ENCODE data around the gene SERBP1.
"Not testable (repeated sequence)": the region's sequence is repeated elsewhere in the genome, so short reads cannot be mapped to it uniquely, and the experiment has no call there.

The SERBP1 gene

DNA sequence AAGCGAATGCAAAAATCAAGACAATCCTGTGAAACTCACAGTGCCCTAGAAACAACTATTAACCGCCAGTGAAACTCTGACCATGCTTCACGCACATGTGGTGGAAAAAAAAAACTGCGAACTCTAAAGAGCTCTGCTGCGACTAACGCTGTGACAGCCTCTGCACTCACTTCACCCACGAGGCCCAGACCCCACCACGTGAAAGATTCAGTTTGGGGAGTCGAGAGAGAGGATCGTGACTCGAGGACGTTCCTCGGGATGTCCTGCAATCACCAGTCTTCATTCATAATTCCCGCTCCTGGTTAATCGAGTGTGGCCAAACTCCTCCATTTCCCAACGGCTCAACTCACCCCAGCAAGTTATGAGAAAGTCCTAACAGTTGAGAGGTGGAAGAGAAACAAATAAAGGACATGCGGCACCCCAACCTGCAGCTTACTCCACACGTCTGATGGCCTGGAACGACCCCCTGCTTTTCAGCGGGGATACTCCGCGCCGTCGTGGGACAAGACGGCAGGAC, 1.1 kb downstream of the SERBP1 start:
- TF ChIP-seq, protein P1, sequence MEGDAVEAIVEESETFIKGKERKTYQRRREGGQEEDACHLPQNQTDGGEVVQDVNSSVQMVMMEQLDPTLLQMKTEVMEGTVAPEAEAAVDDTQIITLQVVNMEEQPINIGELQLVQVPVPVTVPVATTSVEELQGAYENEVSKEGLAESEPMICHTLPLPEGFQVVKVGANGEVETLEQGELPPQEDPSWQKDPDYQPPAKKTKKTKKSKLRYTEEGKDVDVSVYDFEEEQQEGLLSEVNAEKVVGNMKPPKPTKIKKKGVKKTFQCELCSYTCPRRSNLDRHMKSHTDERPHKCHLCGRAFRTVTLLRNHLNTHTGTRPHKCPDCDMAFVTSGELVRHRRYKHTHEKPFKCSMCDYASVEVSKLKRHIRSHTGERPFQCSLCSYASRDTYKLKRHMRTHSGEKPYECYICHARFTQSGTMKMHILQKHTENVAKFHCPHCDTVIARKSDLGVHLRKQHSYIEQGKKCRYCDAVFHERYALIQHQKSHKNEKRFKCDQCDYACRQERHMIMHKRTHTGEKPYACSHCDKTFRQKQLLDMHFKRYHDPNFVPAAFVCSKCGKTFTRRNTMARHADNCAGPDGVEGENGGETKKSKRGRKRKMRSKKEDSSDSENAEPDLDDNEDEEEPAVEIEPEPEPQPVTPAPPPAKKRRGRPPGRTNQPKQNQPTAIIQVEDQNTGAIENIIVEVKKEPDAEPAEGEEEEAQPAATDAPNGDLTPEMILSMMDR (IDR thresholded peaks at IDR 0.05; ENCODE audit: low read depth, low read length, missing control alignments), result no peak
- no peak for DNase-seq (ENCODE audit: extremely low read depth, low read depth)
- peak overlapping the region; percentile 82 for H3K4me3 ChIP-seq (replicated peaks; ENCODE audit: low read depth, low read length)

DNA sequence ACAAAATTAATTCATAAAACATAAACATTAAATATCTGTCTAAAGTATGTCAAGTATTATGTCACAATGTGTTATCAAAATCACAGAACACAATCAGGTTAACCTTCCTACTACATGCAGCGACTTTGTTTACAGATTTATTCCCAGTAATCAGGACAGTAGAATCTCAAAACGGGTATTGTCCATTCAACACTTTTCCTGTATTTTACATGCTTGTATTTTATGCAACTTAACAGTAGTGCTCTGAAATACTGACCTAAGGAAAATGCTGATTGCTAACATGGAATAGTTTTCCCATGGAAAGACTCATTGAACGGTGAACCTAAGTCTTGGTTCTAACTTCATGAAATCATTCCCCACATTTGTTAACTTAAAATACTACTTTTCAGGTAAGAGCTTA, 2.3 kb downstream of the SERBP1 start:
- no peak for DNase-seq (ENCODE audit: extremely low read depth, low read depth)
- TF ChIP-seq, protein P1 (IDR thresholded peaks at IDR 0.05; ENCODE audit: low read depth, low read length, missing control alignments), result no peak
- H3K4me3 ChIP-seq (replicated peaks; ENCODE audit: low read depth, low read length), result peak overlapping the region; percentile 82

DNA sequence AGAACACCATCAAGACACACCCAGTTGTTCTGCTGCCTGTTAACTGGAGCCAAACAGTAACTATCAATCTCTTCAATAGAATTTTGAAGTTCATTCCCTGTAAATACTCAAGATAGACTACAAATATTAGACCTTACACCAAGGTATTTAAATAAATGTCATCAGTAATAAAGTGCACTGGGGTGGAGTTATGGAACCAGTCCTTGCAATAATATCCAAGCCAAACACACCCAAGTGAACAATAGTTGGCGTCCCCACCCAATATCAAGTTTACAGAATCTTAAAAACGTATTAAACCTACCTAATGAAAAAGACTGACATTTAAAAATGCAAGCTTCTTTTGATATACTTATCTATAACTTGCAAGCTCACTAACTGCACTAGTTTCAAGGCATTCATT, 2.7 kb downstream of the SERBP1 start:
- H3K4me3 ChIP-seq (replicated peaks; ENCODE audit: low read depth, low read length), result peak overlapping the region; percentile 82
- no peak for DNase-seq (ENCODE audit: extremely low read depth, low read depth)
- TF ChIP-seq, protein P1 (IDR thresholded peaks at IDR 0.05; ENCODE audit: low read depth, low read length, missing control alignments), result no peak

DNA sequence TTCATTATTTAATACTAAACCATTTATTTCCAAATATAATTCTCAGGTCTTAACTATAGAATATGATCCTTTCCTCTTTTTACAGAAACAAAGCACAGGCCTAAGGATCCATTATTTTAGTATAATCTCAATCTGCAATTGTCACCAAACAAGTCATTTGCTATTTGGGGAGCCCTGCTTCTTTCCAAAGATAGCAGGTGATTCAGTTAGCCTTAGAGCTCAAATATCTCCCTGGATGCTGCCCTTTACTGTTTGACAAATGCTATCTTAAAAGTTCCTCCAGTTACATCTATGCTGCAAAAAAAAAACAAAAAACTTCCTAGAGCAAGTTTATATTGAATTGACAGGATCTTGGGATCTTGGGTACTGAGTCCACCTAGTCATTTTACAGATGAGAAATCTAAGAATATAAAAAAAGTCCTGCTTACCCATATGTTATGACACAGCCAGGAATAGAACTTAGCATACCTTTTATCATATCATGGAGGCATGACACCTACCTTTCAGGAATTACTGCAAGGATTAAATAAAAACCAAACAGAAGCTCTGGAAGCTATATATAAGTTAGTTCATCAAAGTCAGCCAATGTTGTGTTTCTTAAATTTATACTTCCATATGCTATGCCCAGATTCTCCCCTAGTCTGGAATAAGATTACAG, 9.2 kb downstream of the SERBP1 start:
- no peak overlapping the region for H3K4me3 ChIP-seq (replicated peaks; ENCODE audit: low read depth, low read length)
- DNase-seq (ENCODE audit: extremely low read depth, low read depth), result no peak
- TF ChIP-seq, protein P1 (IDR thresholded peaks at IDR 0.05; ENCODE audit: low read depth, low read length, missing control alignments), result no peak

DNA sequence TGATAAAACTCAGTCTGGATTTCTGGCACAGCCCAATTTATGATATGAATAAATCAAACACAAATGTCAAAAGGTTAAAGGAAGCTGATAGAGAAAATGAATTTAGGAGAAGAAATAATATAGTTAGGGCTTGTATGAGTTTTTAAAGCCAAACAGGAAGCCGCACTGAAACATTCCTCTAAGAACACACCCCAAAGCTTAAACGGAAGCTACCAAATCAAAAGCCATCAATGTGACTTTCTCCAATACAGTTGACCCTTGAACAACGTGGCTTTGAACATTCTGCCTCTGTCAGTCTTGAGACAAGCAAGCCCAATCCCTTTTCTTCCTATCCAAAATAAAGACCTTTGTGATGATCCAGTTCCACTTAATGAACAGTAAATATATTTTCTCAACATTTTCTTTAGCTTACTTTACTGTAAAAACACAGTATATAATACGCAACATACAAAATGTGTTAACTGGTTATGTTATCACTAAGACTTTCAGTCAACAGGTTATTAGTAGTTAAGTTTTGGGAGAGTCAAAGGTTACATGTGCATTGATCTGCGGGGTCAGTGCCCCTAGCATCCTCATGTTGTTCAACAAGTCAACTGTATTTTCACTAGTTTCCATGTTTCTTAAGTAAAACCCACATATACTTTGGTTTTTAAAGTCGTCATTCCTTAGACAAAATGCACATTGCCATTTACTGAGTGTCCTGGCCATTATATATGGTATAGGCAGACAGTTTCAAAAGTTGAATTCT, 11.2 kb downstream of the SERBP1 start:
- no peak overlapping the region for H3K4me3 ChIP-seq (replicated peaks; ENCODE audit: low read depth, low read length)
- DNase-seq (ENCODE audit: extremely low read depth, low read depth), result no peak
- TF ChIP-seq, protein P1 (IDR thresholded peaks at IDR 0.05; ENCODE audit: low read depth, low read length, missing control alignments), result no peak

DNA sequence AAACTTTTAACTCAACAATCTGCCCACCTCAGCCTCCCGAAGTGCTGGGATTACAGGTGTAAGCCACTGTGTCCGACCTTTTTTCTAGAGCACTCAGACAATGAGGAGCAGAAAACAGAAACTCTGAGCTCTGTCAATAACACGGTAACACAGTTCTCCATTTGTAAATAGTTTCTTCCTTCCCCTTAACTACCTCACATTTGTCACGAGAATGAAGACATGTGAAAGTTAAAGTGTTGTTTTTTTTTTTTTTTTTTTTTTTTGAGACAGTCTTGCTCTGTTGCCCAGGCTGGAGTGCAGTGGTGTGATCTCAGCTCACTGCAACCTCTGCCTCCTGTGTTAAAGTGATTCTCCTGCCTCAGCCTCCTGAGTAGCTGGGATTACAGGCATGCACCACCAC, 12.5 kb downstream of the SERBP1 start:
- DNase-seq (ENCODE audit: extremely low read depth, low read depth); H3K4me3 ChIP-seq (replicated peaks; ENCODE audit: low read depth, low read length): not testable (repeated sequence)

DNA sequence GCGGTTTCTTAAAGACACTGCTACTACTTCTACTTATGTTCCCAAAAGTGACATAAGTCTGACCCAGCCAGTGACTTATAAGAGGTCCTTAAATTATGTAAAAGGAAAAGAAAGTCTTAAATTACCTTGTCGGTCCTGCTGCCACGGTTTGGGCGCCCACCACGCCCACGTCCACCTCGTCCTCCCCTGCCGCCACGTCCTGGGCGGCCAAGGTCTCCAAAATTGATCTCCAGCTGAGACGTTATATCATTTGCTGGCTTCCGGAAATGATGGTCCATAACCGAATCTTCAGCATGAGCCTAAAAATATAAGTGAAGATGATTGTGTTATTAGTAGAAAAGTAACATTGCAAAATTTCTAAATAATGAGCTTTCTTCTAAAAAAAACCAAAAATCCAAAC, 15.2 kb downstream of the SERBP1 start:
- TF ChIP-seq, protein P1 (IDR thresholded peaks at IDR 0.05; ENCODE audit: low read depth, low read length, missing control alignments), result no peak
- H3K4me3 ChIP-seq (replicated peaks; ENCODE audit: low read depth, low read length), result no peak overlapping the region
- no peak for DNase-seq (ENCODE audit: extremely low read depth, low read depth)

Measured in HFF-Myc (cell line).